HL-60 (cell line): Measurements from ENCODE around the gene KCNQ1OT1.

Source experiments
- POLR2AphosphoS5 ChIP-seq: IDR thresholded peaks from 2 replicates; pipeline ENCODE4 v1.6.1; 2012; ENCODE audit warnings: low read depth
- REST ChIP-seq: IDR thresholded peaks from 2 replicates; pipeline ENCODE4 v1.6.1; 2012; ENCODE audit warnings: low read depth; ENCODE audit not compliant: insufficient replicate concordance
- SPI1 ChIP-seq: IDR thresholded peaks from 2 replicates; pipeline ENCODE4 v1.6.1; 2012; ENCODE audit warnings: low read depth, mild to moderate bottlenecking, borderline replicate concordance
- TF ChIP-seq, protein P1 (sequence below): IDR thresholded peaks from one replicate; pipeline ENCODE4 v1.5.1; 2011; ENCODE audit warnings: low read length, control low read depth, inconsistent platforms; ENCODE audit not compliant: insufficient read depth

DNA sequence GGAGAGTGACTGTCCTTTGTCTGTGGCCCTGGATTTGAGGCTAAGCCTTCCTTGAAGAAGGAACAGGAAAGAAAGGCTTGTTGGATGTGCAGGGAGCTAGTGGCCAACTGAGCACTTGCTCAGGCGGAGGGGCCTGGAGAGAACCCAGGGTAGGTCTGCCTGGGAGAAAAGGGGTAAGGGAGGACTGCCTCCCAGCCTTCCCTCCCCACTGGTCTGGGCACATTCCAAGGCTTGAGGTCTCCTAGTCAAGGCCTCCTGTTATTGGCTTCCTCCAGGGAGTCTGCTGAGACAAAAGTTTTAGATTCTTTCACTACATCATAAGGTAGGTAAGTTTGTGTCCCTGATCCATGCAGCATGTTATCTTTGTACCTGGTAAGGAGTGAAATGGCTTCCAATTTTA lies 15.2 kb downstream of the KCNQ1OT1 start:
- TF ChIP-seq, protein P1, sequence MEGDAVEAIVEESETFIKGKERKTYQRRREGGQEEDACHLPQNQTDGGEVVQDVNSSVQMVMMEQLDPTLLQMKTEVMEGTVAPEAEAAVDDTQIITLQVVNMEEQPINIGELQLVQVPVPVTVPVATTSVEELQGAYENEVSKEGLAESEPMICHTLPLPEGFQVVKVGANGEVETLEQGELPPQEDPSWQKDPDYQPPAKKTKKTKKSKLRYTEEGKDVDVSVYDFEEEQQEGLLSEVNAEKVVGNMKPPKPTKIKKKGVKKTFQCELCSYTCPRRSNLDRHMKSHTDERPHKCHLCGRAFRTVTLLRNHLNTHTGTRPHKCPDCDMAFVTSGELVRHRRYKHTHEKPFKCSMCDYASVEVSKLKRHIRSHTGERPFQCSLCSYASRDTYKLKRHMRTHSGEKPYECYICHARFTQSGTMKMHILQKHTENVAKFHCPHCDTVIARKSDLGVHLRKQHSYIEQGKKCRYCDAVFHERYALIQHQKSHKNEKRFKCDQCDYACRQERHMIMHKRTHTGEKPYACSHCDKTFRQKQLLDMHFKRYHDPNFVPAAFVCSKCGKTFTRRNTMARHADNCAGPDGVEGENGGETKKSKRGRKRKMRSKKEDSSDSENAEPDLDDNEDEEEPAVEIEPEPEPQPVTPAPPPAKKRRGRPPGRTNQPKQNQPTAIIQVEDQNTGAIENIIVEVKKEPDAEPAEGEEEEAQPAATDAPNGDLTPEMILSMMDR: no peak
- TF ChIP-seq REST (no peak), POLR2AphosphoS5 (no peak), SPI1 (no peak)
